H1 (cell line): ENCODE data around the gene EDC3. TPM values are rescaled to one million over a fixed set of nuclear protein-coding genes. Genes with fewer than 3 reads are reported as not detected.

Experiments
- BCL11A ChIP-seq, 2 experiments: IDR thresholded peaks; one replicate each; pipeline ENCODE4 v1.6.1; 2011; ENCODE audit warnings: low read depth in 2 of 2, low read length in 2 of 2, mild to moderate bottlenecking in 2 of 2
- CHD7 ChIP-seq: fragments of 300-600 bp; sonication (generic); IDR thresholded peaks from 2 replicates; pipeline ENCODE4 v1.7.1; 2012; ENCODE audit warnings: low read length, moderate library complexity, mild to moderate bottlenecking, inconsistent platforms; ENCODE audit not compliant: insufficient replicate concordance
- E2F6 ChIP-seq: IDR thresholded peaks from 2 replicates; pipeline ENCODE4 v1.6.1; 2012; ENCODE audit warnings: inconsistent platforms
- PHF8 ChIP-seq: fragments of 200-600 bp; sonication (generic); conservative IDR thresholded peaks from 2 replicates; pipeline ENCODE4 v1.7.1; 2012; ENCODE audit warnings: low read depth, mild to moderate bottlenecking, inconsistent platforms, low read length, moderate library complexity
- RFX5 ChIP-seq: IDR thresholded peaks from 2 replicates; pipeline ENCODE4 v1.6.1; 2011; ENCODE audit warnings: low read depth, low read length, improper control_type of control experiment, borderline replicate concordance
- SAP30 ChIP-seq: fragments of 300-600 bp; sonication (generic); IDR thresholded peaks from 2 replicates; pipeline ENCODE4 v1.7.1; 2012; ENCODE audit warnings: low read length, moderate library complexity, mild to moderate bottlenecking, inconsistent platforms; ENCODE audit not compliant: insufficient read depth, insufficient replicate concordance
- SP1 ChIP-seq: IDR thresholded peaks from 2 replicates; pipeline ENCODE4 v1.6.1; 2011; ENCODE audit warnings: low read depth, low read length
- USF2 ChIP-seq: IDR thresholded peaks from 2 replicates; pipeline ENCODE4 v1.6.1; 2011; ENCODE audit warnings: low read length, improper control_type of control experiment
- polyA plus RNA-seq, 7 experiments: library from polyadenylated mRNA; depleted of rRNA in 3 of 7; stranded (reverse) in 5 of 7; unstranded in 2 of 7; fragments of >200 nt in 5 of 7; fragments of 200-250 nt in 2 of 7; gene quantifications; 1 replicate in 5 of 7; 2 replicates in 1 of 7; 4 replicates in 1 of 7; pipeline versions ENCODE4 v1.2.1 to v1.2.3, GENCODE V29; 2011 to 2013; ENCODE audit warnings: missing spikeins in 2 of 7, mixed read lengths in 2 of 7
- total RNA-seq: library from RNA; stranded (reverse); fragmentation: NEBNext Ultra II Directional; extraction: Animal tissue kit (Norgen Biotek cat#: 25700); gene quantifications from 2 replicates; pipeline ENCODE4 v1.2.1, GENCODE V29; 2021

EDC3 gene
- total and polyA plus RNA-seq, 2 of the 8 experiments (the other 6 are each of a cell fraction or from before 2014, with no cell fraction given): 45.0 to 50.8 TPM

- TF ChIP-seq CHD7 (no peak), RFX5 (no peak), SP1 (no peak), SAP30 (no peak), BCL11A (IDR thresholded peaks at IDR 0.05; ENCODE audit: low read depth in 2 of 2, low read length in 2 of 2) (no peak), E2F6 (no peak), USF2 (no peak), PHF8 (no peak)
Measured at GRCh38 chr15:74619916-74620635, 75.7 kb downstream of the EDC3 start (continued).
